ENCODE measurements around the gene TBC1D1.

DNA sequence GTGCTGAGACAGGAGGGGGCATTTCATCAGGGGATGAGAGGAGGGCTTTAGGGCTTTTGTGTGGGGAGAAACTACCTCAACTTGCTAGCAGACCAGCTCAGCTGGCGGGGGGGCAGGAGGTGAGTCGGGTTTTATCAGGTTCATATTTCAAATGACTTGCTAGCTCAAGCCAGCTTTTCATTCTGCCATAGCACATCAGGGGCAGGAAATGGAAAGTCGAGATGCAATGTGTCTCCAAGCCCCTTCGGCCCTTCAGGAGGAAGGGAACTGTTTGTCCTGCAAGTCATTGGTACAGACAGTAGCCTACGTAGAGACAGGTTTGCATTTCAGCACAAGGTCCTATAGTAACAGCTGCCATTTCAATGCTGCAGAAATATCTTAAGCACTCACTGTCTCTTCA, 263.4 kb downstream of the TBC1D1 start:
- TF ChIP-seq, protein P1, sequence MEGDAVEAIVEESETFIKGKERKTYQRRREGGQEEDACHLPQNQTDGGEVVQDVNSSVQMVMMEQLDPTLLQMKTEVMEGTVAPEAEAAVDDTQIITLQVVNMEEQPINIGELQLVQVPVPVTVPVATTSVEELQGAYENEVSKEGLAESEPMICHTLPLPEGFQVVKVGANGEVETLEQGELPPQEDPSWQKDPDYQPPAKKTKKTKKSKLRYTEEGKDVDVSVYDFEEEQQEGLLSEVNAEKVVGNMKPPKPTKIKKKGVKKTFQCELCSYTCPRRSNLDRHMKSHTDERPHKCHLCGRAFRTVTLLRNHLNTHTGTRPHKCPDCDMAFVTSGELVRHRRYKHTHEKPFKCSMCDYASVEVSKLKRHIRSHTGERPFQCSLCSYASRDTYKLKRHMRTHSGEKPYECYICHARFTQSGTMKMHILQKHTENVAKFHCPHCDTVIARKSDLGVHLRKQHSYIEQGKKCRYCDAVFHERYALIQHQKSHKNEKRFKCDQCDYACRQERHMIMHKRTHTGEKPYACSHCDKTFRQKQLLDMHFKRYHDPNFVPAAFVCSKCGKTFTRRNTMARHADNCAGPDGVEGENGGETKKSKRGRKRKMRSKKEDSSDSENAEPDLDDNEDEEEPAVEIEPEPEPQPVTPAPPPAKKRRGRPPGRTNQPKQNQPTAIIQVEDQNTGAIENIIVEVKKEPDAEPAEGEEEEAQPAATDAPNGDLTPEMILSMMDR (tag by site-specific recombination; IDR thresholded peaks at IDR 0.05), result no peak
- TF ChIP-seq SCRT1 (tag by site-specific recombination; IDR thresholded peaks at IDR 0.05; ENCODE audit: borderline replicate concordance) (no peak), TCF7L2 (IDR thresholded peaks at IDR 0.05; ENCODE audit: borderline replicate concordance, low read depth, low read length) (no peak), ZNF302 (tag by site-specific recombination; IDR thresholded peaks at IDR 0.05; ENCODE audit: low read depth) (no peak), ZBTB21 (tag by site-specific recombination; IDR thresholded peaks at IDR 0.05) (no peak), ZNF184 (tag by site-specific recombination; IDR thresholded peaks at IDR 0.05) (no peak), ZNF621 (tag by site-specific recombination; IDR thresholded peaks at IDR 0.05) (no peak), ZNF571 (tag by site-specific recombination; IDR thresholded peaks at IDR 0.05) (no peak), ZNF274 (IDR thresholded peaks at IDR 0.05; ENCODE audit: low read length) (no peak), ZNF274 (tag by site-specific recombination; IDR thresholded peaks at IDR 0.05; ENCODE audit: borderline replicate concordance) (no peak)
- TF ChIP-seq, protein P2, sequence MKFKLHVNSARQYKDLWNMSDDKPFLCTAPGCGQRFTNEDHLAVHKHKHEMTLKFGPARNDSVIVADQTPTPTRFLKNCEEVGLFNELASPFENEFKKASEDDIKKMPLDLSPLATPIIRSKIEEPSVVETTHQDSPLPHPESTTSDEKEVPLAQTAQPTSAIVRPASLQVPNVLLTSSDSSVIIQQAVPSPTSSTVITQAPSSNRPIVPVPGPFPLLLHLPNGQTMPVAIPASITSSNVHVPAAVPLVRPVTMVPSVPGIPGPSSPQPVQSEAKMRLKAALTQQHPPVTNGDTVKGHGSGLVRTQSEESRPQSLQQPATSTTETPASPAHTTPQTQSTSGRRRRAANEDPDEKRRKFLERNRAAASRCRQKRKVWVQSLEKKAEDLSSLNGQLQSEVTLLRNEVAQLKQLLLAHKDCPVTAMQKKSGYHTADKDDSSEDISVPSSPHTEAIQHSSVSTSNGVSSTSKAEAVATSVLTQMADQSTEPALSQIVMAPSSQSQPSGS (tag by site-specific recombination; IDR thresholded peaks at IDR 0.05; ENCODE audit: low read depth), result no peak
